NCI-H2081 (cell line): ENCODE results near the gene ERCC5.

Source experiments
- DNase-seq, 2 experiments: peaks; one replicate each; lab custom pipeline; 2025; lab: John Stamatoyannopoulos, UW

Gene ERCC5

DNA sequence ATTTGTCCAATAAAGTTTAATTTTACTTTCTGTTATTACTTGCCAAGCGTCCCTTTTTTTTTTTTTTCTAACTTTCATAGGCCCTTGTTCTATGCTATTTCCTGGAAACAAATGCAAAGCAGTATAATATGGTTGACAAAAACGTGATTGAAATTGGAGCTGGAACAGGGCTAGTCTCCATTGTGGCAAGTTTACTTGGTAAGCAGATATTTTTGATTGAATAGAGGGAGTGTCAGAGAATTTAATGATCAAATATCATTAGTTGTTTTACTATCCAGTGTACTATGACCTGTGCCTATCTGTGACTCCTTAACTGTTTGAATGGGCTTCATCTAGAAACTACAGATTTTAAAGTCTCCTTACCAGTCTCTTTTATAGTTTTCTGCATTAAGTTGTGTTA is 46.7 kb downstream of the ERCC5 start:
- no peak for DNase-seq

DNA sequence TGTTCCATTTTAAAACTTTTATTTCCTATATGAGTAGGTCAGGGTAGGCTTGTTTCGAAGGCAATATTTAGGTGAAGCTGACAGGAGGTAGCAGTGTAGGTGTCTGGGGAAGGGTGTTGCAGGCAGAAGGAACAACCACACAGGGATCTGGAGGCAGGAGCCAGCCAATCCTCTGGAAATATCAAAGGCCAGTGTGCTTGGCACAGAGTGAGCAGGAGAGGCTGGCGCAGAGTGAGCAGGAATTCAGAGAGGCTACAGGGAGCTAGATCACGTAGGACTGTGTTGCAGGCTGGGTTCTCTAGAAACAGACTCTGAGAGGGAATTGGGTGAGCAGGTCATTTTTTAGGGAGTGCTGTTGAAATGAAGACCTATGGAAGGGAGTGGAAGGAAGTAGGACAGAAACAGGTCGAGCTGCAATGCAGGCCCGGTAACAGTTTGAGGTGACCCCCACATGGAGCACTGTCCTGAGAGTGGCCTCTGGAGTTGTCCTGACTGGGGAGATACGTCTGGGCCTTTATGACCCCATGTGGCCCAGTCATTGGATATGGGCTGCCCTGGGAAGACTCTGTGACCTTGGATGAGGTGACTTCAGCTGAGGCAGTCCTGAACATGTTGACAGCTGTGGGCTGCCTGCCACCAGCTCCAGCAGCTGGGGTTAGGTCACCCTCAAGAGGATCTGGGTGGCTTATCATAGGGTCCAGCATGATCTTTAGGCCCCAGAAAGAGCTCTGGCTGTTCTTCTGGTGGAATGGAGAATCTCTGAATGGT is 51.7 kb downstream of the ERCC5 start:
- no peak for DNase-seq

DNA sequence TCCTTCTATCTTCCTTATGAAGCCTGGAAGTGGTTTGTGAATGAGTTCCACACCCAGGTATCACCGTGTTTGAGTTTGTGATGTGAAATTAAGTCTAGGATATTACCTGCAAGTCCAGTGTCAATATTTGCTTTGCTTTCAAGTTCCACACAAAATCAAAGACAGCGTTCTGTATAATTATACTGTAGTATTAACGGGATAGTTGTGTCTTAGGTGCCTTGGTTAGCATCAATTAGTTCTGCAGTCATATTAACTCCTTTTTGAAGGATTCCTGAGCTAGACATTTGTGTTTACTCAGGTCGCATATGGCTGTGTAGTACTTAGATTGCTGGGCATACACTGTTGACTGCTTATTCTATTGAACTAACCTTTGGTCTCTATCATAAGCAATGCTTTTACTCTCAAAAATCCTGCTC is 54.4 kb downstream of the ERCC5 start:
- DNase-seq = peak in 1 of 2 experiments; percentile 28

DNA sequence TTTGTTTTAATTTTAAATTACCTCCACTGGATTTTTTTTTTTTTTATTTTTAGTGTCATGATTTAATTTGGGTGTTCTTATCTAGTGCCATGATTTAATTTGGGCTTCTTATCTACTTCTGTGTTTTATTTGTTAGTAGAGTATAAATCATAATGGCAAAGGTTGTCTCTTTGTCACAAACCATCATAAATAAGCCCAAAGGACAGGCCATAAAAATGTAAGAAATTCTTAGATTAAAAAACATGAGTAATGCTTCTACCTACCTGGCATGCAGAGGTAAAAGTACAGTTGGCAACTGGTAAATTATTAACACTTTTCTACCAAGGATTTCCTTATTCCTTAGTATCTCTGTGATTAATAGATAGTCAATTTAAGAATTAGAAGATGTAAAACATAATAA is 55.2 kb downstream of the ERCC5 start:
- no peak for DNase-seq

DNA sequence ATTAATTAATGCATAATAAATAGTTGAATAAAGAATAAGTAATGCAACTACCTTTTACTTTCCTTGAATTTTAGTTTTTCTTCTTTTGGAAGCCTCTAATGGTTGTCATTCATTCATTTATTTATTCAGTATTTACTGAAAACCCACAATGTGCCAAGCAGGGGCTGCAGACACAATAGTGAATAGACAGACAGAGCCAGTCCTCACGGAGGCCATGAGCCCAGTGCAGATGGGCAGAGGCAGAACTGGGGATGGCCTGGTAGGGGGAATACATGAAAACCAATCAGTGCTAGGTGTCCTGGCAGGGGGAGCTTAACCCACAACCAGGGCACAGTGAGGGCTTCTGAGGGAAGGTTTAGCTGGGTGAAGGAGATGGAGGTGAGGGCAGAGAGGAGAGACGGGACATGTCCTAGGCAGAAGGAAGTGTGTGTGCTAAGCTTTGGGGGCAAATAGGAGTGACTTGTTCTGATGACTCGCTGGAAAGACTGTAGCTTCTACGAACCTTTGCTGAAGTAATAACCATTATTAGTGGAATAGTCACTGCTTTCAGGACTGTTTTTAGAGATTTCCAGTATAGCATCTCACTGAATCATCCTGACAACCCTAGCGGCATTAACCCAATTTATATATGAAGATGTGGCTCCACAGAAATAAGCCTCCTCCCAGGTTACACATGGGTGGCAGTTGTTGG is 55.9 kb downstream of the ERCC5 start:
- DNase-seq = no peak

DNA sequence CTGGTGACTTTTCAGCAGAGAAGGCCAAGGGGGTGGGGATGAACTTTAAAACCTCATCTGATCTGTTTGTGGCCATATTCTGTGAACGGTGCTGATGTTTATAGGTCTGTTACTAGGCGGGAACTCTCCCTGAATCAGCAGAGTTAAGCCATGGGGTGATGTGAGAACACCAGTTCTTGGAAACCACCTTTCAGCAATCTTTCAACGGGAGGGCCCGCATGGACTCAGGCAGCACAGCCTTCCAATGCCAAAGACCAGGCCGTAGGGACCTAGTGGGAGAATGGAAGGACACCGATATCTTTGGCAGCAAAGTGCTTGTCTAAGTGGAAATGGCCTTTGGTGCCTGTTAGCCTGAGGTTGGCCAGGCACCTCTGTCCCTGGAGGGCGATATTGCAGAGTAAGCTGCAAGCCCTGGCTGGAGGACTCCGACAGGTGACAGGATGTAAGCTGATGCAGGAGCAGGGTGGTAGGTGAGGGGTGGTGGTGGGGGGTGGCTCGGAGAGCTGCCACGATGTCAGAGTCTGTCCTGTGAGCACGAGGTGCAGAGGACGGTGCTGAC is 57.0 kb downstream of the ERCC5 start:
- DNase-seq = no peak

DNA sequence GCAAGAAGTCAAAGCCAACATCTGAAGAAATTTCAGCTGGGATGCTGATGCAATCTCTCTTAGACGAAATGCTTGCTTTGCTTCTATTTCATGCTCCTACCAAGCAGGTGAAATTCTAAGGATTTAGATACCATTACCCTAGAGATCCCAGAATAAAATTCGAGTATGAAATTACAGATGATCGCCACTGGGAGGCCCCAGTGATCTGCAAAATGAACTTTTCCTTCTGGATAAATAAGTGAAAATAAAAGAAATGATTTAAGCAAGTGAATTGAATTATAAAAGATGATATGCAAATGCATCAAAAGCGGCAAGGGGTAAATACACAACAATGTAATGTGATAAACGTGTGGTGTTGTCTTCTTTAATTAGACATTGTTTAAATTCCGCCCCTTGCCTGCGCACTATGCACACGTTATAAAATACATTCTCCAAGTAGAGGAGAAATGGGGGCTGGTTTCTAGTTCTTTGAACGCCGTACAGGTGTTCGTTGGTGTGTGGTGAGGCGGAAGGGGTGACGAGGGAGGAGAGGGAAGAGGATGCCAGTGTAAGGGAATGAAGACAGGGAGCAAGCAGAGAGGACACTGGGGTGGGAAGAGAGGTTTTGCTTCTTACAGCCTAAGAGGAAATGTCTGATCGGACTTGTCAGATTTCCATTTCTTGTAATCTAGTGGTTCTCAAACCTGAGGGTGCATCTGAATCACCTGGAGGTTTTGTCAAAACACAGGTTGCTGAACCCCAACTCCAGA is 58.0 kb downstream of the ERCC5 start:
- no peak for DNase-seq

DNA sequence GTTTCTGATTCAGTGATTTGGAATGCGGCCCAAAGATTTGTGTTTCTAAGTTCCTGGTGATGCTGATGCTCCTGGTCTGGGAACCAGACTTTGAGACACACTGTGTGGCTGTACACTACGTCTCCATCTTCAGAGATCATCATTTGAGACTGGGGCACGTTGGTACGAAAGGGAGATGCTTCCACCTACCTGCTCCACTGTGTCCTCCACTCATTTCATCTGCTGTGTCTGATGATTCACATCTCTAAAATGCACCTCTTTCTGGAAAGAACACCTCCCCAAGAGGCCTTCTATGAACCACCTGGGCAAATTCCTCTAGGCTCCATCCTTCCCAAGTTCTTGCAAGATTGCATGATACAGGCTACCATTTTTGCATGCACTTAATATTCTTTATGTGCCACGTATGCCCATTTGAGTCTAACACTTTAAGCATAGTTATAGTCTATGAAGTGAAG is 58.6 kb downstream of the ERCC5 start:
- no peak for DNase-seq

DNA sequence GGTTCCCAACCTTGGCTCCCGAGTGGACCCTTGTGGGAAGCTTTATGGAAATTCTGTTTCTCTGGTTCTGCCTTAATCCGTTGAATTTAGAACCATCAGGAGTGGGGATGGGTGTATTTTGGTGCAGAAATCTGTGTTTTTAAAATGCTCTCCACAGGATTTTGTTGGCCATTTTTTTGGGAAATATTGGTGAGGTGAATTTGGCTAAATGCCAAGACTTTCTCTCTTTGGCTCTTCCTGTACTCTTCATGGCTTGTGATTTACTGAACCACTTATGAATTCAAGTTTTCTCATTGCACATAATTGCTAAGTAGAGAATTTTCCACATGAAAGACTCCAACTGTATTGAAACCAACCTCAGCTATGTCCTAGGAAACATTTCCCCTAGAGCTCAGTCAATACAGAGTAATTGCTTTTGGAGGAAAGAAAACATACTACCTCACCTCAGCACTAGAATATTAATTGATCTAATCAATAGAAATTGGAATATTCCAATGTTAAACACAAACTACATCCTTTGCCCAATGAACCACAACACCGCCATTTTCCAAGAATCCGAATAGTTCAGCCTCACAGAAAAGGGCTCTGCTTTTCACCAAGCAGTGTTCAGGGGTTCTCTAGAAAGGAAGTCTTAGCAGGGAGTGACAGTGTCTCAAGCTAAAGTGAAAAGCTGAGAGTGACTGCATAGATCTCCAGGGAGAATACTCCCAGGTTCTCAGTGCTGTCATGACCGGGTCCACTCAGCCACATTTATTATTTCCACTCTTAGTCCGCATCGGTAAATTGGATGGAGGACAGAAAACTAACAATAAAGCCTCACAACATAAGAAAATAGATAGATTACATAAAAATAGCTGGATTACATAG is 60.3 kb downstream of the ERCC5 start:
- DNase-seq = no peak

DNA sequence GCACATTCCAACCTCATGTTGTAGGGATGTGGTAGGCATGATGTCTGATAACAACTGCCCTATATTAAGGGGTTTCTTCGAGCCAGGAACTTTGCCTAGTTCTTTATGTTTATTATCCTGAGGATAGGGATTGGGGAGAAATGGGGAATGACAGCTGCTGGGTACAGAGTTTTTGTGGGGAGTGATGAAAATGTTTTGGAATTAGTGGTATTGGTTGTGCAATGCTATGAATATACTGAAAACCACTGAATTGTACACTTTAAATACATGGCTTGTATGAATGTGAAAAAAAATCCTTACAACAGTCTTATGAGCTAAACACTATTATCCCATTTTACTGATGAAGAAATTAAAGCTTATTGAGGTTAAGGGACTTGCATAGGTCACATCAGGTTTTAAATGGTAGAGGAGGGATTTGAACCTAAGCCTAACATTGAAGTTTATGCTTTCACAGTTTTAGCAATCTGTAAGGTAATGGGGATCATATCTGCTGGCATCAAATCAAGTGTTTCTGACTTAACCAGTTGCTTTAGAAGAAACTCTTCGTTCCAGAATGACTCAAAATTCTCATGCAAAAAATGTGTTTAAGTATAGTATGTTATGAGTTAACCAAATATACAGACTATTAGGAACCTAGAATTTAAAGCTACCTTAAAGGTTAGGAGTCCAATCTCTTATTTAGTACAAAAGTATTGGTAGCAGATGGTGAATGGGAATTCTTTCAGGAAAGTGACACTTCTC is 61.4 kb downstream of the ERCC5 start:
- DNase-seq = no peak

DNA sequence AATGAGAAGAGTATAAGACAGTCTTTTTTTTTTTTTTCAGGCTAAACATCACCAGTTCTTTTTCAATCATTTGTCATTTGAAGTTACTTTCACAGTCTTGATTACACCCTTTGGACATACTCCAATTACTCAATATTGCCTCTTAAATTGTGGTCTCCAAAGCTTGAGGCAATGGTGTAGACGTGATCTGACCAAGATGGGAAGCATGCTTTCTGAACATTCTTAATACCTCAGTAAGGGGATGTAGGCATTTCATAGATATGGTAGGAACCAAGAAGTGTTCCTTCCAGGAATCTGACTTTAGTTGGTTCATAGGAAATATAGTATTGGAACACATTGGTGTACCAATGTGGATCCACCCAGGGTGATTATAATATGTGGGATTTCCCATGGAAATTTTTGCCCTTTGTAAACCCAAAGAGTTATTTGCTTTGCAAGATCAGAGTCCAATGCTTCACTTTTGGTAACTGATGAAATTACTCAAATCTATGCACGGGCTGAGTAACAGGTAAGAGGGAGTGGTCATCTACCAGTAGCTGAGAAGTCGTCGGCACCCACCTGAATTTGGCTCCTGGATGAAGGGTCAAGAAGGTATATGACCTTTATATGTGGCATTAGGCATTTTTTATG is 62.2 kb downstream of the ERCC5 start:
- no peak for DNase-seq

DNA sequence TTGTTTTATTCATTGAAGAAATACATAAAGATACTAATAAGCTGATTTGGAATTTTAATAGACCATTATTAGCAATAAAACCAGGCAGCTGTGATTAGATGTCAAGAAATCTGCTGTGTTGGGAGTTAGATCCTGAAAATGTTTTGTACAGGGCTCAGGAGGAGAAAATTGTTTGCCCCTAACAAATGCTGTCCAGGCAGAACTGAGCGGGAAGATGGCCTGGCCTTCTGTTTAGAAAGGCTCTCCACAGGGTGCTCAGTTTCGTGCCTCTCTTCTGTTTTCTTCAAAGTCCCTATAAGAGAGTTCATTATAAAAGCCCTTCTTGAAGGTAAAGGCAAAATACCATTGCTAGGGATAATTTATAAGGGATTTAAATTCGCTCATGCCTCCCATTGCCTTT is 64.1 kb downstream of the ERCC5 start:
- no peak for DNase-seq

DNA sequence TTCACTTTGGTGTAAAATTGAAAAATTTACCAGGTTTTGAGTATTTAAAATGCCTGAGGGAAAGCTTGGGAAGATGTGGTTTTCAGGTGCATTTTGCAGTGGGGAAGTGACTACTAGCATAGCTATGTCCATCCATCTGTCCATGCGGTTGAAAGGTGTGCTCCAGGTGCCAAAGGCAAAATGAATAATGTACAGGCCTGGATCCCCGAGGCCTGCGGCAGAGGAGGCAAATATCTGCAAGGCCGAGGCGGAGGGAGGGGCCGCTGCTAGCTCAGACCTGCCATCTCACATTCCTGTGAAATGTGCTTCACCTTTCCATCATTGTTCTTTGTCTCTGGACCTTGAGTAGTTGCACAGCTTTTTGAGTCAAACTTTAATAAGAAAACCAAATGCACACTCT is 65.5 kb downstream of the ERCC5 start:
- no peak for DNase-seq

DNA sequence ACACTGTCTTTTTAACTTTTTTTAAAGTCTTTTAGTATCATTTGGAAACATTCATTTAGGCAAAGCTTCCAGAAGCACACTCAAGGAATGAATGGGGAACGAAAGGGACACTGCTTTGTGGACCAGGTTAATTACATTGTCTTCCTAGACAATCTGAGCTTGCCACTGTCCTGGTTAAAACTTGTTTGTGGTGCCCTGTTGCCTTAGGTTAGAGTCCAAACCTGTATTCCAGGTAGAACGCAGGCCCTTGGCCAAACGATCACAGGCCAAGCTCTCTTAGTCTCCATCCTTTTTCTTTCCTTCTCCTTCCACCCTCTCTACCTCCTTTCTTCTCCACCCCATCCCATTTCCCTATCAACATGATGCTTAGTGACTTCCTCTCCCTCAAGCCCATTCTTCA is 66.8 kb downstream of the ERCC5 start:
- no peak for DNase-seq

DNA sequence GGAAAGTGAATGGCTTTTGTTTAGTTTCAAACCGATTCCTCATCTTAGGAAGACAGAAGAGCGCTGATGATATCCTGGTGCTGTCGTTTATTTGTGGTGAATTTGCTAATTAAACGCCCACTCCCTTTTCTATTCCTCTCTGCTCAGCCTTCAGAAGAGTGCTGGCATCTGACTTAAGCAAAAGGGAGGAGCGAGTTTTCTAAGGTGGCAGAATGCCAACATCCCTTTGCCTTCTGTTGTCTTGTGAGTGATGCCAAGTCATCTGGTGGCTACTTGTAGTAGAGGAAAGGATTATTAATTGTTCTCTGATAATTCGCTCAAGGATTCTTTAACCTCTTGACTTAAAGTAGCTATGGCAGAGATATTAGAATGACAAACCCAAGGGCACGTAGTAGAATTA is 68.1 kb downstream of the ERCC5 start:
- DNase-seq = no peak

DNA sequence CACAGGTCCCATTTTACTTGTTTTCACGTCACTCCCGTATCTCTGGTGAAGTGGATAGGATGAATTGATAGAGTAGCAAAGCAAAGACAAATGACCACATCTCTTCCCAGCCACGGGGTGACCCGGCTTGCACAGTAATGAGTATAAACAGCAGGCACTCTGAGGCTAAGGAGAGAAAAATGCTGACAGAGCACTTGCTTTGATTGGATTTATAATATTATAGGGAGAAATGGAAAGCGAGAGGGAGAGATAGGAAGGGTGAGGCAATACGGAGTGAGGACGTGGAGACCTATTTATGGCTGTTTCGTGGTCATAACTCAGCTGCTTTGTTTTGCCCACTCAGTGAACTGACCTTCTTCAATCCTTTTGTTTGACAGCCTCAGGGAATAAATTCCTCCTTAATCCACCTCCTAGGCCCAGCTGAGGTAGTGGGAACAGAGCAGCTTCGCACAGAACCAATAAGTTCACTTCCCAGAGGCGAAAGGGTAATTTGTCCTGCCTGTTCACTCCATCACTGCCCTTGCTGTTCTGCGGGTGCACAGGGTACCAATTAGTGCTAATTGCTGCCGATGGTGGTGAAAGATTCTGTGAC is 68.6 kb downstream of the ERCC5 start:
- no peak for DNase-seq

DNA sequence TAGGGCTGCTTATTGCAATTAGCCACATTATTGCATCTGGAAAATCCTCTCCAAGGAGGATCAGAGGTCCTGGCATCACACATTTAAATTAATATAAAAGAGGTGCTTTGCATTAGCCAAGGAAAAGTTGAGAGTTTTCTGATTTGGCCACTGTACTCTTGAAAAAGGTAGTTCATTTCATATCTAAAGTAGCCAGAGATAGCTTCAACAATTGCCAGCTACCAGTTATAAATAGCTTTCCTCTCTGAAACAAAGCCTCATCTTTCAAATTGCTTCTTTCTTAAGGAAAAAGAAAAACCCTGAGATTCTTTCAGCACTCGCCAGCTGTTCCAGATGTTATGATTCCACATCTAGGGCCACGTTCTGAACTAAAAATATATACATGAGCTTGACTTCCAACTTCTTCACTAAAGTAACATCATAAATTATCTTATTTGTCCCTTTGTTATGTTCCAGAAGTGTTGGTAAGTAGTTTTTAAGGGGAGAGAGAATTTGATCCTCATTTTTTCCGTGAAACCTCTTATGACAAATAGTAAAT is 69.6 kb downstream of the ERCC5 start:
- DNase-seq = no peak

DNA sequence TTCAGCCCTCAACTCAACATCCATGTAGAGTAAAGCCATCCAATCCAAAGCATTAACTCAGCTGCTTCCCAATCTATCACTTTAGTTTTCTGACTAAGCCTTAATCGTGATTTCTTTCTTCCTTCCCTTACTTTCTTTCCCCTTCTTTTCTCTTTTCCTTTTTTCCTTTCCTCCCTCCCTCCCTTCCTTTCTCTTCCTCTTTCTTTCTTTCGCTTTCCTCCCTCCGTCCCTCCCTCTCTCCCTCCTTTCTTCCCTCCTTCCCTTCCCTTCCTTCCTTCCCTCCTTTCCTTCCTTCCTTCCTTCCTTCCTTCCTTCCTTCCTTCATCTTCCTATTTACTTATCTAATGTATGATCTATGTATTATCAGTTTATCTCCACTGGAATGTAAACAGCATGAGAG is 71.2 kb downstream of the ERCC5 start:
- DNase-seq = no peak

DNA sequence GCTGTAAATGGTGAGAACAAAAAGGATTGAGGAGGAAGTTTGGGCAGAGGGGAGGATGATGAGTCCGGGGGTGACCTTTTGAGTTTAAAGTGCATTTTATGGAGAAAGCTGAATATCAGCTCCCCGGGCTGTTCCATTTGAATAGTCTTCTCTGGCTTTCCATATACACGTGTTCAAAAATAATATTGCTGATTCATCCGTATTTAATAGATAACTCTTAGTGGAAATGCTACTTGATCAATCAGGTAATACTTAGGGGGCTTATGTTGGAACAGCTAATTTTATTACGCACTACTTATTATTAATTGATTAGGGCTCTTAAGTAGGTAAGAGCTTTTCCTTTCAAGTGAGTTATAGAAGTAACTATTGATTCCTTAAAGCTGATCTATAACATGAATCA is 76.4 kb downstream of the ERCC5 start:
- no peak for DNase-seq
